Right cardiac atrium (tissue), 5 donors: ENCODE data around the gene PRLHR. TPM values are rescaled to one million over a fixed set of nuclear protein-coding genes. Genes with fewer than 3 reads are reported as not detected.
"Not testable (repeated sequence)": the region's sequence is repeated elsewhere in the genome, so short reads cannot be mapped to it uniquely, and the experiment has no call there.

ENCODE experiments used
- ATAC-seq, 2 donors: fragments of 200-7000 bp; cut with Tn5 transposase; one replicate each; pipeline versions ENCODE4 v1.8.0 to v1.9.1; 2020; ENCODE audit warnings: moderate library complexity in 2 of 2, mild to moderate bottlenecking in 1 of 2
- DNase-seq, 3 donors: peaks; one replicate each; pipeline ENCODE4 v3.0.0-alpha.2; 2020
- H3K27ac ChIP-seq: one replicate; pipeline ENCODE4 v1.5.1; 2013; ENCODE audit warnings: mild to moderate bottlenecking, low read length, control low read depth, moderate library complexity
- H3K27me3 ChIP-seq: one replicate; pipeline ENCODE4 v1.6.1; 2013; ENCODE audit not compliant: control insufficient read depth, insufficient read depth
- H3K4me1 ChIP-seq: one replicate; pipeline ENCODE4 v1.6.1; 2013; ENCODE audit warnings: low read length; ENCODE audit not compliant: control insufficient read depth, insufficient read depth
- H3K4me3 ChIP-seq: one replicate; pipeline ENCODE4 v1.5.1; 2013; ENCODE audit warnings: low read length, control low read depth
- H3K9me3 ChIP-seq: one replicate; pipeline ENCODE4 v1.6.1; 2013; ENCODE audit warnings: low read length; ENCODE audit not compliant: control insufficient read depth
- WGBS: extraction: QIAGEN DNeasy Blood & Tissue Kit; methylation state at CpG from one replicate; pipeline ENCODE4 v1.1.7; 2013; 5-methylcytosine and 5-hydroxymethylcytosine counted together
- intact Hi-C, 4 donors: fragments of 100-400 bp; cut with DNase I; formaldehyde crosslinking; loops; one replicate each; pipeline versions ENCODE4 v1.11.0 to v1.14.0; 2022 to 2023
- polyA plus RNA-seq: library from polyadenylated mRNA; stranded (reverse); fragments of 200-250 nt; gene quantifications from one replicate; pipeline ENCODE4 v1.2.3, GENCODE V29; 2013
- total RNA-seq, 4 donors: library from RNA; stranded (reverse); fragmentation: NEBNext Ultra II Directional; extraction: Animal tissue kit (Norgen Biotek cat#: 25700); gene quantifications; one replicate each; pipeline ENCODE4 v1.2.1, GENCODE V29; 2021
- donor health status: healthy with polysubstance abuse.
- donor health status: DM: no; HTN: yes; CAD: no.
- donor health status: DM: no; HTN: no; CAD: no.
- donor health status: DM: no; HTN: yes; CAD: no; lungs with severe emphysema.
- donor health status: DM: yes; HTN: yes; CAD: no.

The PRLHR gene
- total and polyA plus RNA-seq, 5 donors, result not detected

DNA sequence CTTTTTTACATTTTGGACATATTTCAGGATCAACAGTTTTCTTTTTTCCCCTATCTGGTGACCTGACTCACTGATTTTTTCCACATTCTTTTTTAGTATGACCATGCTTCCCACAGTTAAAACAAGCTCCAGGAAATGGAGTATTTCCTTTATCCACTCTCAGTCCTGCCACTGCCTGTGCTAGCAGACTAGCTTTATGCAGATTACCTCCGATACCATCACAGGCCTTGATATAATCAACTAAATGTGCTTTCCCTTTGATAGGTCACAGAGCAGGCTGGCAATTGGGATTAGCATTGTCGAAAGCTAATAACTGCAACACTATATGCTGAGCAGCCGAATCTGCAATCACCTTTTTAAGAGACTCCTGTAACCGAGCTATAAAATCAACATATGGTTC lies 18.4 kb upstream of the PRLHR start:
- H3K27ac ChIP-seq, H3K9me3 ChIP-seq, H3K27me3 ChIP-seq, DNase-seq, H3K4me1 ChIP-seq, H3K4me3 ChIP-seq, ATAC-seq, intact Hi-C loops: not testable (repeated sequence)
- 51% methylated on average over 4 of the region's 4 CpGs for WGBS

DNA sequence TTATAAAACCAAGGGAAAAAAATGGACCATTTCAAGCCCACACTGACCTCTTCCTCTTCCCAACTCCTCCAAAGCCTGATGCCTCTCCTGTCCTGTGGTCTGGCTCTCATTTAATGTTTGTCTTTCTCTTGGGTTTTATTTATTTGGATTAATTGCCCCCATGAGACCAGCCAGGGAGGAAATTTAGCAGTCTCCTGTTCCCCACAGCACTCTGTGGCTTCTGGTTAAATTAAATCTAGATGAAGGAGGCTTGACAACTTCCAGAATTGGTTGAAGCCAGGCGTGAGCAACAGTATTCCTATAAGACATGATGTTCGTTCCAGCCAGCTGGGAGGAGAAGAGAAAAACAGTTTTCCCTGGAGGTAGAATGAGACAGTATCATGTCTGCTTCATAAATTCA lies 15.1 kb upstream of the PRLHR start:
- DNase-seq (no peak), ATAC-seq (no peak)
- 65% methylated on average over 2 of the region's 2 CpGs for WGBS

DNA sequence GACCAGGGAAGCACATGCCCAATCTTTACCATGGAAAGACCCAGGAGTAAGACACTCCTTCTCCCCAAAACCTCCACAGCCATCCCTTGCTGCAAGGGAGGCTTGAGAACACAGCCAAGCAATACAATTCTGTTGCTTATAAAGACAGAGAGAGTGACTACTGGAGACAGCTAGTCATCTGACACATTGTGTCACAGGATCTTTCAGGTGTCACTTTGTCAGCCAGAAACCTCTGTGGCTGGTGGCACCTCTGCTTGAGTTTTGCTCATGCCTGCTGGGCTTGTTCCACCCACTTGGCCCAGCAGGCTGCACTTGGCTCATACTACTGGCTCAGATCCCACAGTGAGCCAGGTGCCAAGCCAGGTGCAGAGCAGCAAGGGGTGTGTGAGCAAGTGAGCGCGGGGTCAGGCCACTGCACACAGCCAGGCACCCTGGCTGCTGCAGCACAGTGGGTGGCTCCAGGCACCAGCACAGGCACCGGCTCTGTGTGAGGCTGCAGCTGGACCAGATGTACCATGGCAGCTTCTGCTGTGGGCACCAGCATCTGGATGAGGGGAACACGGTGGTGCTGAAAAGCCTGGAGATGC lies 12.4 kb upstream of the PRLHR start:
- DNase-seq (no peak), ATAC-seq (no peak)
- no peaks in the 10 kb centered on the region for H3K4me1 ChIP-seq
- intact Hi-C loops, result no loop called here
- H3K4me3 ChIP-seq, result no peak overlapping the region
- H3K27ac ChIP-seq, result no peak overlapping the region
- peaks cover 2% of the 10 kb centered on the region for H3K27me3 ChIP-seq
- WGBS, result 94% methylated on average over 4 of the region's 4 CpGs
- H3K9me3 ChIP-seq, result peaks cover 4% of the 10 kb centered on the region

More for the DNA sequence above, 15.1 kb upstream of the PRLHR start:
- intact Hi-C loops, result no loop called here
- Histone ChIP-seq H3K4me1 (no peaks in the 10 kb centered on the region), H3K27me3 (no peaks in the 10 kb centered on the region), H3K27ac (no peak overlapping the region), H3K9me3 (peaks cover 4% of the 10 kb centered on the region), H3K4me3 (no peak overlapping the region)

DNA sequence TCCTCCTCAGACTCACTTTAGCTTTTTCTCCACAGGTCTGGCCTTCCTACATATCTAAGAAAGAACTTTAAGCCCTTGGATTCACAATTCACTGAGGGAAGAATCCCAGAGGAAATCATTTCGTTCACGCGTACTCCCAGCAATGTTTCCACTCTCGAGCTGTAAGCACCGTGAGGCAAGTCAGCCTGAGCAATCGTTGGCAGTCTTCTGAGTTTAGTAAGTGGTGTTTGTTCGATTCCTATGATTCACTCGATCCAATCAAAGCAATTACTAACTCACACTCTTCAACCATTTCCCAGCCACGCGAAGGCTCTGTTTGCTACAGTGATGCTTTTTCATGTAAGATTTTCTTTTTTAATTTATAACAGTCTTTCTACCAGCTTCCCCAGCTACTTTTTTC lies 10.2 kb upstream of the PRLHR start:
- no peaks in the 10 kb centered on the region for H3K4me1 ChIP-seq
- H3K27me3 ChIP-seq, result peaks cover 2% of the 10 kb centered on the region
- no peak overlapping the region for H3K27ac ChIP-seq
- peaks cover 4% of the 10 kb centered on the region for H3K9me3 ChIP-seq
- H3K4me3 ChIP-seq, result no peak overlapping the region
- DNase-seq, result no peak
- WGBS, result 78% methylated on average over 10 of the region's 10 CpGs
- no peak for ATAC-seq
- intact Hi-C loops, result no loop called here

DNA sequence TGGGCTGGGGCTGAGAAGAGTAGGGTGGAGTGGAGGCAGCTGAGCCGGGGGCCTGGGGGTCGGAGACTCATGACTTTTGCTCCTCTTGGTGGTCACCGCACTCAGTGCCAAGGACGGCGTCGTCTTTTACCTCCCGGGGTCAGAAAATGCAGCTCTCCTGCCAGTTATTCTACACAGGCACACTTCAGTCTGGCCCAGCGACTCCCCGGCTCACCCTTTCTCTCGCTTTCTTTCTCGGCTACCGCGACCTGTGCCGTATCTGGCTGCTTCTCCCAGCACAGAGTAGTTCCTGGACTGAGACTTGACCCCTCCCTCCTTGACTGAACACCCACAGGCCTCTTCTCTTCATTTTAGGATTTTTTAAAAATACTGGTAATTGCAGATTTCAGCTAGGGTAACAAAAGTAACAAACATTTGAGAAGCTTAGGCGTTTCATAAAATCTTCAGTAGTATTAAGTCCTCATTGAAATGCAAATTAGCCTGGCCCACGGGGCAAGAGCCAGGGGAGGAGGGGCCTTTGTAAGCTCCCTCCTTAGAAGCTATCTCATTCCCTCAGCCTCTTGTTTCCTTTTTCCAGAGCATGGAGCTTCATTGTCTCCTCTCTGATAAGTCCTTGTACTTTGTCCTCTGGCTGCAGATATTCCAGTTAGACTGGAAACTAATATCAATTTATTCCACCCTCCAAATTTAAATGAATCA lies 1.1 kb upstream of the PRLHR start:
- no peaks in the 10 kb centered on the region for H3K27me3 ChIP-seq

DNA sequence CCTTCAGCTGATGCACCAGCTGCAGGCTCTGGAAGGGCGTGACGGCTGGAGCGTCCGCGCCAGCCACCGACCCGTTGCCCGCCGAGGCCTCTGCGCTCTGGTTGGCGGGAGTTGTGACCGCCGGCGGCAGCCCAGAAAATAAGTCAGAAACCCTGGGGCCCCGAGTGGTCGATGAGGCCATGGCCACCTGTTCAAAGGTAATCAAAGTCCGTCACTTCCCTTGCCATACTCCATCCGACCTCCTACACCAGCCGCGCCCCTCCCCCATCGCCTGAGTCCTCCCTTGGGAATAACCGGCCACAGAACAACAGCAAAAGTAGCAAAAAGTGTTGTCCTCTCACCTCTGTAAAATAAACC lies 406 bp downstream of the PRLHR start:
- no peak overlapping the region for H3K27ac ChIP-seq
- intact Hi-C loops, result no loop called here
- no peaks in the 10 kb centered on the region for H3K27me3 ChIP-seq
- no peaks in the 10 kb centered on the region for H3K9me3 ChIP-seq
- DNase-seq, result no peak
- ATAC-seq, result no peak
- H3K4me3 ChIP-seq, result no peak overlapping the region
- WGBS, result 9% methylated on average over 22 of the region's 22 CpGs
- H3K4me1 ChIP-seq, result no peaks in the 10 kb centered on the region

More for the DNA sequence above, 1.1 kb upstream of the PRLHR start:
- Histone ChIP-seq H3K4me3 (no peak overlapping the region), H3K27ac (no peak overlapping the region), H3K9me3 (no peaks in the 10 kb centered on the region), H3K4me1 (no peaks in the 10 kb centered on the region)
- ATAC-seq, result no peak
- no peak for DNase-seq
- intact Hi-C loops, result no loop called here
- 2% methylated on average over 16 of the region's 16 CpGs for WGBS

DNA sequence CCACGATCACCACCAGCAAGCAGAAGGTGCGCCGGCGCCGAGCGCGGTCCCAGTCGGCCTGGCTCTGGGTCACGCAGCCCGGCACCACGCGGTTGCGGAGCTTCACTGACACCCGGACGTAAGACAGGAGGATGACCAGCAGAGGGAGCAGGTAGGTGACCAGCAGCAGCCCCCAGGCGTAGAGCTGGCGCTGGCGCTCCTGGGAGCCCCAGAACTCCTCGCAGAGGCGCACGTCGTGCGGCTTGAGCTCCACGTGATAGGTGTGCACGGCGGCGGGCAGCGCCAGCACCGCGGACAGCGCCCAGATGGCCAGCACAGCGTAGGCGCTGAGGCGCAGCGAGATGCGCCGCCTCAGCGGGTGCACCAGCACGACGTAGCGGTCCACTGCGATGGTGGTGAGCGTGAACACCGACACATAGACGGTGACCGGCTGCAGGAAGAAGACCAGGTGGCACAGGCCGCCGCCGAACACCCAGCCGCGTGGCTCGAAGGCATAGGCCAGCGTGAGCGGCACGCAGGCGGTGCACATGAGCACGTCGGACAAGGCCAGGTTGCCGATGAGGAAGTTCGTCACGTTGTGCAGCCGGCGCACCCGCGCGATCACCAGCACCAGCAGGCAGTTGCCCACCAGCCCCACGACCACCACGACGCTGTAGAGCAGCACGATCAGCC lies 920 bp downstream of the PRLHR start:
- H3K4me3 ChIP-seq, result no peak overlapping the region
- DNase-seq, result peak; percentile 39 to 78 (median 75)
- ATAC-seq, result peak; percentile 73 to 79
- H3K4me1 ChIP-seq, result no peaks in the 10 kb centered on the region
- no peaks in the 10 kb centered on the region for H3K9me3 ChIP-seq
- intact Hi-C loops, result no loop called here
- no peak overlapping the region for H3K27ac ChIP-seq
- 8% methylated on average over 70 of the region's 70 CpGs for WGBS
- no peaks in the 10 kb centered on the region for H3K27me3 ChIP-seq

DNA sequence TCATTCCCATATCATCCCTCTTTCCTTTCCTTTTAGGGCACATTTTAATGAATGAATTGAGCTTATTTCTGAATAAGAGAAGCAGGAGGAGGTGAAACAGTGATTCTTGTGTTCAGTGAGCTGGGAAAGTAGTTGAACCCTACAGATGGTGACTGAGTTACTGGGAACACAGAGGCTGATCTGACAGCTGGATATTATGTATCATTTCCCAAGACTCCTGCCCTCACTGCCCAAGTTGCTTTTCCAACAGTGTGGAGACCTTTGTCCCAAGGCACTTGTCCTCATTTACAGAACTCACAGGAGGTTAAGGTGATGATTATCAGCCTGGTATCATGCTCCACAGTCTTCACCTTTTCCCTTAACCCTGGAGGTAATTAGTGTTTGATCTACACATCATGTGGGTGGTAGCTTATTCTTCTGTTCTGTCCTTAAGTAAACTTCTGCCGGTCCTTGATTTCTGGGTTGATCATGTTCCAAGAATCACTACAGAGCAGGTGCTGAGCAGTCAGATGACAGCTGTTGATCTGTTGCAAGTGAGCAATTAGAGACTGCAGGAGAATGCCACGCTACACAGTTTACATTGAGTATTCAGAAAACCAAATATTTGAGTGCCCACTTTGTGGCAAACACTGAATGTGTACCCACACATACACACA lies 2.6 kb downstream of the PRLHR start:
- no peak for DNase-seq
- H3K27me3 ChIP-seq, result no peaks in the 10 kb centered on the region
- no peak overlapping the region for H3K4me3 ChIP-seq
- WGBS, result 77% methylated on average over 2 of the region's 2 CpGs
- no peaks in the 10 kb centered on the region for H3K4me1 ChIP-seq
- no peaks in the 10 kb centered on the region for H3K9me3 ChIP-seq
- no peak for ATAC-seq
- intact Hi-C loops, result no loop called here
- no peak overlapping the region for H3K27ac ChIP-seq

DNA sequence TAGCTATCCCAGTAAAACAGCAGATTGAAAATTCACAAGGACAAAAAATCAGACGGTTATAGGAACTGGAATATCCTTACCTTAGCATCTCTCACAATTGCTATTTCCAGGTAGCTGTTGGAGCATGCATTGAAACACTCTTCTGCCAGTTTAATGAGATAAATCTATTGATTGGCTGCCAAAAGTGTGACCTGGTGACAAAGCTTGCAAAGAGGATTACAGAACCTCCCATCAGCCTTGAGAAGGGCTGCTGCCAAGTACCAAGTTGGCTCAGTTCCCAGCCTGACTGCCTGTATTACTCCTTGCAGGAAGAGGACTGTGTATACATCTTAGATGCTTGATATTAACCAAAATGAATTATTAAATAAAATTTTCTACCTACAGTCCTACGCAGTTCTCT lies 5.1 kb downstream of the PRLHR start:
- DNase-seq (no peak), ATAC-seq (peak in 1 of 2 donors; percentile 24)
- Histone ChIP-seq H3K27me3 (no peaks in the 10 kb centered on the region), H3K4me1 (no peaks in the 10 kb centered on the region), H3K4me3 (no peak overlapping the region), H3K27ac (no peak overlapping the region), H3K9me3 (no peaks in the 10 kb centered on the region)
- intact Hi-C loops, result no loop called here
- WGBS, result 65% methylated on average over 2 of the region's 2 CpGs

DNA sequence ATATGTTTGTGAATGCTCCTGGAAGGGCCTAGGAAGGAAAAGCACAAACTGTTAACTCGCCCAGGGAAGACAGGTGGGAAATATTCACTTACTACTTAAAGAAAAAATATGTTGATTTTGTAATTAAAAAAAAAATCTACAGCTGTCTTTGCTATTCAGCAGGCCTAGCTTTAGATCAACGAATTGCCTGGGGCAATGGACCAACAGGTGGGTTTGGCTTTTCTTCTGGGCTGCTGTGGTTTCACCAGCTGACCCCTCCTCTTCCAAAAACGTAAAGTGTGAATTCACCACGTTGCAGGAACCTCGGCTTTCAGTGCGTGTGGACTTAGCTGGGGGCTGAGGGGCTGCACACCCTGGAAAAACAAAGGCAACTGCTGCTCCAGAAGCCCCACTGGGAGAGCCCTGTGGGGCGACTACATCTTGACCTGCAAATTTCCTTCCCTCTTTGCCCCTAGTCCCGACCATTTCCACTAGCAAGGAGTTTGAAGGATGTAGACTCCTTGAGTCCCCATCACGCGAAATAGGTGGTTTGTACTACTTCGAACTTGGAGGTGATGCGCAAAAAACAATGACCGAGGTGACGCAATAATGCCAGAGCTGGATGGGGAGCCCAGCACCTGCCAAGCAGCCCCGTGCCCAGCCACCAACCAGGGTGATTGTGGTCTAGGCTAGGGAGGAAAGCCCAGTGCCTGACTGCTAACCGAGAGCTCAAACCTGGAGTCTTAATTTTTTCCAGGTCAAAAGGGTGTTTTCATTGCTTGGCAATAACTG lies 7.4 kb downstream of the PRLHR start:
- DNase-seq, result no peak
- 66% methylated on average over 16 of the region's 16 CpGs for WGBS
- intact Hi-C loops, result no loop called here
- Histone ChIP-seq H3K4me3 (no peak overlapping the region), H3K27ac (no peak overlapping the region), H3K9me3 (no peaks in the 10 kb centered on the region), H3K27me3 (no peaks in the 10 kb centered on the region), H3K4me1 (no peaks in the 10 kb centered on the region)
- no peak for ATAC-seq

DNA sequence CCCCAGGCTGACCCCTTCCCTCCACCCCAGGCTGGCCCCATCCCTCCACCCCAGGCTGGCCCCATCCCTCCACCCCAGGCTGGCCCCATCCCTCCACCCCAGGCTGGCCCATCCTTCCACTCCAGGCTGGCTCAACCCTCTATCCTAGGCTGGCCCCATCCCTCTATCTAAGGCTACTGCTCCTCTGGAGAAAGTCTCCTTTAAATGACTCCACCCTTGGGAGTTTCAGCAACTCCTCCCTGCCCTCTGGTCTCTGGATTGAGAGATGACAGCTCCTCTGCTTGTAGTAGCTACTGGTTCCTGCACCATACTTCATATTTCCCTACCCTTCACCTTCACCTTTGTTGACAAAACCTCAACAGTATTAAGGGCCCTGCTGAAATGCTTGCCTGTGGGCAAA lies 8.5 kb downstream of the PRLHR start:
- Histone ChIP-seq H3K9me3 (no peaks in the 10 kb centered on the region), H3K4me3 (no peak overlapping the region), H3K27ac (no peak overlapping the region), H3K27me3 (no peaks in the 10 kb centered on the region), H3K4me1 (no peaks in the 10 kb centered on the region)
- no peak for DNase-seq
- ATAC-seq, result no peak
- intact Hi-C loops, result no loop called here
